Measurements from ENCODE around the gene NIT1. TPM values are rescaled to one million over a fixed set of nuclear protein-coding genes. Genes with fewer than 3 reads are reported as not detected.

Gene NIT1
- total and polyA plus RNA-seq, 2 of the 8 experiments (the other 6 are each of a cell fraction or from before 2014, with no cell fraction given): 33.0 to 40.4 TPM

DNA sequence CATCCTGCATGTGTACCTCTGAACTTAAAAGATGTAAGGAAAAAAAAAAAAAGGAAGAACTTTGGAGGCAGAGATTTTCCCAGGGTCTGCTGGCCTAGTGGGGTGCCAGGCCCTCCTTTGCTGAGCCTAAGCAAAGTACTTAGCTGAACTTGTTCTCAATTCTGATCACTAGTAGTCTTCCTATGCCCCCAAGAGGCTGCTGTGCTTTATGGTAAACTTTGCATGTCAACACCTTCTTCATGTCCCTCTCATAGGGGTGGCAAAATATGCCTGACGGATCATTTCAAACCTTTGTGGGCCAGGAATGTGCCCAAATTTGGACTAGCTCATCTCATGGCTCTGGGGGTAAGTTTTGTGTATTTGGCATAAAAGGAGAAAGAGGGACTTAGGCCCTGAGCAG, 40.0 kb downstream of the NIT1 start:
- Histone ChIP-seq H2BK15ac (ENCODE audit: low read length) (no peak overlapping the region), H4K8ac (ENCODE audit: extremely low read depth, insufficient read depth, low read length) (no peak overlapping the region), H2AK5ac (ENCODE audit: low read depth, low read length) (no peak overlapping the region), H3K4me3 (ENCODE audit: extremely low read depth in 1 of 4, insufficient read depth in 2 of 4, low read depth in 3 of 4, low read length in 4 of 4) (no peak overlapping the region), H3K4ac (replicated peaks; ENCODE audit: insufficient read length, low read depth, low read length) (no peak overlapping the region), H3K23ac (ENCODE audit: insufficient read length) (no peak overlapping the region), H3K27ac (ENCODE audit: low read depth, low read length) (no peak overlapping the region), H2BK5ac (ENCODE audit: low read depth, low read length) (no peak overlapping the region), H3K18ac (ENCODE audit: extremely low read depth, low read length) (no peak overlapping the region), H3K79me1 (ENCODE audit: low read depth, low read length) (no peaks in the 10 kb centered on the region; the same call in 1 of the 2 replicates), H3K9me3 (ENCODE audit: insufficient read depth in 2 of 2, low read depth in 1 of 2, low read length in 1 of 2) (no peaks in the 10 kb centered on the region), H2AFZ (ENCODE audit: low read length) (no peak overlapping the region), H3K4me1 (replicated peaks in 1 of 4; ENCODE audit: control insufficient read depth in 3 of 4, insufficient read depth in 4 of 4, low read length in 3 of 4) (peaks cover 0 to 15% (median 4%) of the 10 kb centered on the region in 4 experiments; a peak in 4 of 7 replicates), H3K9ac (replicated peaks in 1 of 4; ENCODE audit: extremely low read depth in 1 of 4, low read depth in 3 of 4, low read length in 3 of 4) (no peak overlapping the region), H3K56ac (replicated peaks; ENCODE audit: insufficient read length, low read depth, low read length) (no peak overlapping the region), H3K79me2 (ENCODE audit: control insufficient read depth in 1 of 2, insufficient read depth in 2 of 2, low read length in 2 of 2) (no peaks in the 10 kb centered on the region; a peak in 1 of 4 replicates), H3K23me2 (ENCODE audit: low read depth, low read length) (peaks cover 12% of the 10 kb centered on the region), H2BK12ac (ENCODE audit: low read depth, low read length) (no peak overlapping the region), H4K5ac (ENCODE audit: insufficient read length, low read depth, low read length) (no peak overlapping the region), H4K20me1 (replicated peaks in 1 of 2; ENCODE audit: control insufficient read depth in 1 of 2, insufficient read depth in 2 of 2, low read length in 2 of 2) (no peaks in the 10 kb centered on the region), H4K91ac (replicated peaks; ENCODE audit: insufficient read length, low read length) (no peak overlapping the region), H2BK20ac (ENCODE audit: low read length) (no peak overlapping the region), H3K4me2 (ENCODE audit: insufficient read depth in 1 of 2, low read depth in 2 of 2, low read length in 2 of 2) (no peak overlapping the region), H3K14ac (ENCODE audit: insufficient read length) (no peak overlapping the region), H3K36me3 (ENCODE audit: control insufficient read depth in 2 of 4, insufficient read depth in 4 of 4, low read length in 3 of 4) (peaks cover 2 to 12% (median 6%) of the 10 kb centered on the region in 4 experiments; a peak in 5 of 8 replicates), H2BK120ac (replicated peaks; ENCODE audit: low read depth, low read length) (no peak overlapping the region), H3K27me3 (replicated peaks in 1 of 4; ENCODE audit: control insufficient read depth in 3 of 4, extremely low read depth in 1 of 4, insufficient read depth in 3 of 4, low read length in 3 of 4) (no peaks in the 10 kb centered on the region)
- WGBS, 2 experiments (ENCODE audit: extremely low coverage in 1 of 2, insufficient coverage in 1 of 2, insufficient read length in 1 of 2, insufficient replicate concordance in 2 of 2, low coverage in 1 of 2, low lambda C conversion rate in 2 of 2, missing lambda C conversion rate in 1 of 2): 83% methylated on average over 1 of the region's 1 CpG; no CpG with 5 or more reads in 1 of the 2 experiments
- DNase-seq (ENCODE audit: low read depth in 1 of 2, low spot score in 2 of 2) (no peak), FAIRE-seq (no peak)
- ChIA-PET POLR2A (ENCODE audit: partially characterized antibody) (interaction anchor here (1.1 to 13.6 kb wide), 6 partner anchors 10 to 113 kb away, joined by 3 to 130 read pairs (median 6); partner anchors contain the start of genes ADAMTS4, DEDD, PPOX and USF1), CTCF (ENCODE audit: partially characterized antibody) (interaction anchor here (0.9 to 6.8 kb wide), 5 partner anchors 6 to 60 kb away, joined by 3 to 32 read pairs (median 5); partner anchors contain the start of gene PPOX)
- TF ChIP-seq EP300 (IDR thresholded peaks at IDR 0.05; ENCODE audit: borderline replicate concordance in 1 of 2, low read depth in 2 of 2, low read length in 2 of 2): no peak
- TF ChIP-seq ZNF274 (IDR thresholded peaks at IDR 0.05; ENCODE audit: borderline replicate concordance, extremely low read depth, low read length): no peak
- no peak for TF ChIP-seq RBBP5 (IDR thresholded peaks at IDR 0.05; ENCODE audit: borderline replicate concordance, low read depth, low read length)
- no peak for TF ChIP-seq YY1 (IDR thresholded peaks at IDR 0.05; ENCODE audit: low read depth, low read length)
- no peak for TF ChIP-seq BRCA1 (IDR thresholded peaks at IDR 0.05; ENCODE audit: low read depth, low read length)
- no peak for TF ChIP-seq TAF1 (IDR thresholded peaks at IDR 0.05; ENCODE audit: low read depth, low read length)
- TF ChIP-seq SIN3A (conservative IDR thresholded peaks at IDR 0.05 in 1 of 2, IDR thresholded peaks at IDR 0.05 in 1 of 2; ENCODE audit: low read depth in 1 of 2, low read length in 2 of 2): no peak
- no peak for TF ChIP-seq CBX8 (IDR thresholded peaks at IDR 0.05; ENCODE audit: borderline replicate concordance, low read depth, low read length)
- TF ChIP-seq TAF7 (optimal IDR thresholded peaks at IDR 0.05; ENCODE audit: borderline replicate concordance, low read depth, low read length): no peak
- no peak for TF ChIP-seq EGR1 (IDR thresholded peaks at IDR 0.05; ENCODE audit: borderline replicate concordance, low read depth, low read length)
- TF ChIP-seq RNF2 (IDR thresholded peaks at IDR 0.05; ENCODE audit: borderline replicate concordance, low read depth, low read length, missing control alignments, poor library complexity, severe bottlenecking): no peak
- no peak for TF ChIP-seq CBX5 (IDR thresholded peaks at IDR 0.05; ENCODE audit: low read depth, low read length)
- TF ChIP-seq TCF12 (IDR thresholded peaks at IDR 0.05; ENCODE audit: low read depth, low read length): no peak

Data from H1 (cell line).